ENCODE data around the gene KIF15.

KIF15 gene, protein sequence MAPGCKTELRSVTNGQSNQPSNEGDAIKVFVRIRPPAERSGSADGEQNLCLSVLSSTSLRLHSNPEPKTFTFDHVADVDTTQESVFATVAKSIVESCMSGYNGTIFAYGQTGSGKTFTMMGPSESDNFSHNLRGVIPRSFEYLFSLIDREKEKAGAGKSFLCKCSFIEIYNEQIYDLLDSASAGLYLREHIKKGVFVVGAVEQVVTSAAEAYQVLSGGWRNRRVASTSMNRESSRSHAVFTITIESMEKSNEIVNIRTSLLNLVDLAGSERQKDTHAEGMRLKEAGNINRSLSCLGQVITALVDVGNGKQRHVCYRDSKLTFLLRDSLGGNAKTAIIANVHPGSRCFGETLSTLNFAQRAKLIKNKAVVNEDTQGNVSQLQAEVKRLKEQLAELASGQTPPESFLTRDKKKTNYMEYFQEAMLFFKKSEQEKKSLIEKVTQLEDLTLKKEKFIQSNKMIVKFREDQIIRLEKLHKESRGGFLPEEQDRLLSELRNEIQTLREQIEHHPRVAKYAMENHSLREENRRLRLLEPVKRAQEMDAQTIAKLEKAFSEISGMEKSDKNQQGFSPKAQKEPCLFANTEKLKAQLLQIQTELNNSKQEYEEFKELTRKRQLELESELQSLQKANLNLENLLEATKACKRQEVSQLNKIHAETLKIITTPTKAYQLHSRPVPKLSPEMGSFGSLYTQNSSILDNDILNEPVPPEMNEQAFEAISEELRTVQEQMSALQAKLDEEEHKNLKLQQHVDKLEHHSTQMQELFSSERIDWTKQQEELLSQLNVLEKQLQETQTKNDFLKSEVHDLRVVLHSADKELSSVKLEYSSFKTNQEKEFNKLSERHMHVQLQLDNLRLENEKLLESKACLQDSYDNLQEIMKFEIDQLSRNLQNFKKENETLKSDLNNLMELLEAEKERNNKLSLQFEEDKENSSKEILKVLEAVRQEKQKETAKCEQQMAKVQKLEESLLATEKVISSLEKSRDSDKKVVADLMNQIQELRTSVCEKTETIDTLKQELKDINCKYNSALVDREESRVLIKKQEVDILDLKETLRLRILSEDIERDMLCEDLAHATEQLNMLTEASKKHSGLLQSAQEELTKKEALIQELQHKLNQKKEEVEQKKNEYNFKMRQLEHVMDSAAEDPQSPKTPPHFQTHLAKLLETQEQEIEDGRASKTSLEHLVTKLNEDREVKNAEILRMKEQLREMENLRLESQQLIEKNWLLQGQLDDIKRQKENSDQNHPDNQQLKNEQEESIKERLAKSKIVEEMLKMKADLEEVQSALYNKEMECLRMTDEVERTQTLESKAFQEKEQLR (N-terminal part only)

DNA sequence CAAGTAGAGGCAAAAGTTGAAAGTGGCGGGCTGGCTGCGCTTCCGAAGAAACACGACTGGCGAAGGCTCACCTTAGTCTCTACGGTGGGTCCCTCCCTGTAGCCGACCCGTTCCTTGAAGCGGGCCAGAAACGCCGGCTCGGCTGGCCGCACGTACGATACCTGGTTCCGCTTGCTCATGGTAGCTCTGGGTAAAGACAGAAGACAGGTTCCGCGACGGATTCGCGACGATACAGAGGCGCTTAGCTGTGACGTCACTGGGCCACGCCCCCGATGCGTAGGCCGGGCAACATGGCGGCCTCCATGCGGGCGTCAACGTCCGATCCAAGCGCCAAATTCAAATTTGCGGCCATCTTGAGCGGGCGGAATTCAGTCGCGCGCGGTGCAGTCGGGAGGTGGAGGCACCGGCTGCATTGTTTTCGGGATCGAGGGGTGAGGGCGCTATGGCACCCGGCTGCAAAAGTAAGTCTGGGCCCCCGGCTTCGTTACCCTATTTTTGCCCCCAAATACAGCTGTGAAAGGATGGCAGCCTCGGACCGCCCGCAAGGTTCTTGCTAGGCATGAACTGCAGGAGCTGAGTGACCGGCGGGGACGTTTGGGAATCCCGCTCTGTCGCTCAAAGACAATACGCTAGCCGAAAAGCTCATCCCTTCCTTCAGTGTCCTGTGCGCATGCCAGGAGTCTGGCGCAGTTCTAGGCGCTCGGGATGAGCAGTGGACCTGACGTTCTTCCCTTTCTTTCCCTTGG lies at the start of gene KIF15, which contains the start of gene KIAA1143:
KIF15 (plus strand) TSS at position 371 of the 746 bp plus-strand sequence; CDS start at position 443, 72 bp downstream.
KIAA1143 (minus strand) TSS at position 196 of the 746 bp plus-strand sequence; CDS start at position 179, 17 bp downstream.
- H4K20me1 ChIP-seq: no peaks in the 10 kb centered on the region
- peak within 1 kb of the TSS; percentile 83 to 94 (median 87) for H3K27ac ChIP-seq
- no peak for TF ChIP-seq Cebpa-rat (IDR thresholded peaks at IDR 0.05)
- peak within 1 kb of the TSS; percentile 85 to 95 (median 92) for H3K9ac ChIP-seq
- H3K36me3 ChIP-seq: peaks cover 46 to 77% (median 71%) of the 10 kb centered on the region in 11 experiments
- peaks cover 60 to 83% (median 79%) of the 10 kb centered on the region in 11 experiments for H3K9me3 ChIP-seq (replicated peaks in 1 of 11)
- H3K4me1 ChIP-seq: peaks cover 10 to 23% (median 18%) of the 10 kb centered on the region in 10 experiments
- H3K4me3 ChIP-seq: peak within 1 kb of the TSS; percentile 79 to 95 (median 90)
- peak within 1 kb of the TSS; percentile 75 to 95 (median 84) for H3K4me2 ChIP-seq
- H3K27me3 ChIP-seq: no peaks in the 10 kb centered on the region

- no peaks in the 10 kb centered on the region for H3K27me3 ChIP-seq
- H3K27ac ChIP-seq: no peak within 1 kb of the TSS
- H3K36me3 ChIP-seq: no peaks in the 10 kb centered on the region; a peak in 3 of 22 replicates
- TF ChIP-seq Cebpa-rat (IDR thresholded peaks at IDR 0.05): no peak
- H4K20me1 ChIP-seq: no peaks in the 10 kb centered on the region
- peaks cover 89 to 100% (median 95%) of the 10 kb centered on the region in 11 experiments for H3K9me3 ChIP-seq (replicated peaks in 1 of 11)
- H3K4me3 ChIP-seq: no peak within 1 kb of the TSS
- no peaks in the 10 kb centered on the region for H3K4me1 ChIP-seq
- no peak within 1 kb of the TSS for H3K9ac ChIP-seq
- no peak within 1 kb of the TSS for H3K4me2 ChIP-seq
Observed at GRCh38 chr3:44712455-44713075, 49.0 kb upstream of the KIF15 start, which contains the start of gene ZNF502. Gene ZNF502, plus strand, starts transcription at chr3:44712660. Its CDS starts 7,602 bp downstream, at chr3:44720262.

- no peak overlapping the region for H3K4me2 ChIP-seq
- peaks cover 100% of the 10 kb centered on the region in 11 experiments for H3K9me3 ChIP-seq (replicated peaks in 1 of 11)
- no peaks in the 10 kb centered on the region for H4K20me1 ChIP-seq
- no peak overlapping the region for H3K27ac ChIP-seq
- peak overlapping the region in 3 of 10 experiments; percentile 8 to 25 (median 24); a peak in 2 of 20 replicates for H3K4me3 ChIP-seq
- H3K36me3 ChIP-seq: no peaks in the 10 kb centered on the region; a peak in 1 of 22 replicates
- TF ChIP-seq Cebpa-rat (IDR thresholded peaks at IDR 0.05): peak in 6 of 11 experiments; percentile 9 to 63 (median 46); a peak in 5 of 22 replicates
- no peaks in the 10 kb centered on the region for H3K4me1 ChIP-seq
- H3K9ac ChIP-seq: no peak overlapping the region
- H3K27me3 ChIP-seq: 0 out of 22 replicates have a peak, but pooled peaks cover 0 to 6% (median 0%) of the 10 kb centered on the region in 11 experiments
Observed at GRCh38 chr3:44721231-44722102, 40.1 kb upstream of the KIF15 start.

- peaks cover 100% of the 10 kb centered on the region in 11 experiments for H3K9me3 ChIP-seq (replicated peaks in 1 of 11)
Observed at GRCh38 chr3:44722103-44722401, 39.5 kb upstream of the KIF15 start.

GRCh38 chr3:44729384-44729910 lies 32.1 kb upstream of the KIF15 start, which contains the start of gene ZNF501:
Gene ZNF501, plus strand, starts transcription at chr3:44729635. Its CDS starts 4,787 bp downstream, at chr3:44734422.
- H3K4me2 ChIP-seq: peak within 1 kb of the TSS; percentile 40 to 68 (median 57)

More at GRCh38 chr3:44722103-44722401, 39.5 kb upstream of the KIF15 start:
- Histone ChIP-seq H3K4me1 (no peaks in the 10 kb centered on the region), H3K4me2 (no peak overlapping the region), H3K36me3 (no peaks in the 10 kb centered on the region; a peak in 1 of 22 replicates), H3K27ac (no peak overlapping the region), H3K27me3 (0 out of 22 replicates have a peak, but pooled peaks cover 0 to 6% (median 0%) of the 10 kb centered on the region in 11 experiments), H4K20me1 (no peaks in the 10 kb centered on the region), H3K4me3 (peak overlapping the region in 3 of 10 experiments; percentile 0 to 24 (median 8); a peak in 1 of 20 replicates), H3K9ac (no peak overlapping the region)
- no peak for TF ChIP-seq Cebpa-rat (IDR thresholded peaks at IDR 0.05)

DNA sequence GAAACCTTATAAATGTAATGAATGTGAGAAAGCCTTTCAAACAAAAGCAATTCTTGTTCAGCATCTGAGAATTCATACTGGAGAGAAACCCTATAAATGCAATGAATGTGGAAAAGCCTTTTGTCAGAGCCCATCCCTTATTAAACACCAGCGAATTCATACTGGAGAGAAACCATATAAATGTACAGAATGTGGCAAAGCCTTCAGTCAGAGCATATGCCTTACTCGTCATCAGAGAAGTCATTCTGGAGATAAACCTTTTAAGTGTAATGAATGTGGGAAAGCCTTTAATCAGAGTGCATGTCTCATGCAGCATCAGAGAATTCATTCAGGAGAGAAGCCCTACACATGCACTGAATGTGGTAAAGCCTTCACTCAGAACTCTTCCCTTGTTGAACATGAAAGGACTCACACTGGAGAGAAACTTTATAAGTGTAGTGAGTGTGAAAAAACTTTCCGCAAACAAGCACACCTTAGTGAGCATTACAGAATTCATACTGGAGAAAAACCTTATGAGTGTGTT lies 26.9 kb upstream of the KIF15 start:
- Histone ChIP-seq H3K27me3 (peaks cover 0 to 4% (median 2%) of the 10 kb centered on the region in 11 experiments; a peak in 10 of 22 replicates), H3K36me3 (peaks cover 45 to 65% (median 56%) of the 10 kb centered on the region in 11 experiments), H3K9me3 (replicated peaks in 1 of 11) (peaks cover 100% of the 10 kb centered on the region in 11 experiments), H3K4me2 (no peak overlapping the region), H3K27ac (no peak overlapping the region), H3K9ac (no peak overlapping the region), H4K20me1 (no peaks in the 10 kb centered on the region), H3K4me1 (no peaks in the 10 kb centered on the region; a peak in 1 of 20 replicates), H3K4me3 (peak overlapping the region in 4 of 10 experiments; percentile 2 to 20 (median 4); a peak in 2 of 20 replicates)
- no peak for TF ChIP-seq Cebpa-rat (IDR thresholded peaks at IDR 0.05)

More at GRCh38 chr3:44729384-44729910, 32.1 kb upstream of the KIF15 start, which contains the start of gene ZNF501:
- TF ChIP-seq Cebpa-rat (IDR thresholded peaks at IDR 0.05): no peak
- H3K27ac ChIP-seq: peak within 1 kb of the TSS; percentile 22 to 68 (median 57); a peak in 21 of 22 replicates
- no peaks in the 10 kb centered on the region for H4K20me1 ChIP-seq
- H3K4me1 ChIP-seq: no peaks in the 10 kb centered on the region; a peak in 1 of 20 replicates
- H3K4me3 ChIP-seq: peak within 1 kb of the TSS; percentile 54 to 73 (median 66)
- peak within 1 kb of the TSS; percentile 54 to 74 (median 67) for H3K9ac ChIP-seq
- H3K27me3 ChIP-seq: peaks cover 0 to 11% (median 7%) of the 10 kb centered on the region in 11 experiments; a peak in 13 of 22 replicates
- H3K36me3 ChIP-seq: peaks cover 30 to 40% (median 35%) of the 10 kb centered on the region in 11 experiments
- peaks cover 100% of the 10 kb centered on the region in 11 experiments for H3K9me3 ChIP-seq (replicated peaks in 1 of 11)
